GM12878 (cell line): ENCODE data around the gene PQBP1.

Experiments
- CBX5 ChIP-seq: sonication (generic); IDR thresholded peaks from 2 replicates; pipeline ENCODE4 v1.6.1; 2016; ENCODE audit warnings: low read depth, moderate library complexity, mild to moderate bottlenecking, inconsistent platforms
- CTCF ChIP-seq, 3 experiments: IDR thresholded peaks in 2 of 3; conservative IDR thresholded peaks in 1 of 3; 2 replicates each; pipeline ENCODE4 v1.5.1; 2011; ENCODE audit warnings: low read depth in 3 of 3, low read length in 3 of 3, mild to moderate bottlenecking in 3 of 3, control low read depth in 2 of 3, moderate library complexity in 2 of 3, inconsistent platforms in 1 of 3, mixed read lengths in 1 of 3; ENCODE audit not compliant: control insufficient read depth in 2 of 3, insufficient read depth in 1 of 3; ENCODE audit errors: extremely low read depth in 1 of 3
- EZH2 ChIP-seq: IDR thresholded peaks from 2 replicates; pipeline ENCODE4 v1.6.1; 2012; ENCODE audit warnings: low read depth, mild to moderate bottlenecking, control low read depth, inconsistent platforms, low read length, borderline replicate concordance; ENCODE audit not compliant: control insufficient read depth
- HDGF ChIP-seq: fragments of 450-650 bp; IDR thresholded peaks from 2 replicates; pipeline ENCODE4 v1.6.1; 2016; ENCODE audit warnings: antibody characterized with exemption
- NR2C2 ChIP-seq: IDR thresholded peaks from 2 replicates; pipeline ENCODE4 v1.6.1; 2011; ENCODE audit warnings: borderline replicate concordance, low read depth; ENCODE audit not compliant: control insufficient read depth, insufficient read length
- POLR2A ChIP-seq: IDR thresholded peaks from 2 replicates; pipeline ENCODE4 v1.6.1; 2011; ENCODE audit warnings: low read depth, mild to moderate bottlenecking, low read length
- POLR2AphosphoS5 ChIP-seq: IDR thresholded peaks from 2 replicates; pipeline ENCODE4 v1.6.1; 2011; ENCODE audit warnings: mild to moderate bottlenecking, low read length, inconsistent platforms
- RCOR1 ChIP-seq: conservative IDR thresholded peaks from 2 replicates; pipeline ENCODE4 v1.6.1; 2012; ENCODE audit warnings: low read depth, low read length, improper control_type of control experiment
- TF ChIP-seq, protein P1 (sequence below): IDR thresholded peaks from 2 replicates; pipeline ENCODE4 v1.6.1; 2012; ENCODE audit warnings: mild to moderate bottlenecking, low read depth, low read length

DNA sequence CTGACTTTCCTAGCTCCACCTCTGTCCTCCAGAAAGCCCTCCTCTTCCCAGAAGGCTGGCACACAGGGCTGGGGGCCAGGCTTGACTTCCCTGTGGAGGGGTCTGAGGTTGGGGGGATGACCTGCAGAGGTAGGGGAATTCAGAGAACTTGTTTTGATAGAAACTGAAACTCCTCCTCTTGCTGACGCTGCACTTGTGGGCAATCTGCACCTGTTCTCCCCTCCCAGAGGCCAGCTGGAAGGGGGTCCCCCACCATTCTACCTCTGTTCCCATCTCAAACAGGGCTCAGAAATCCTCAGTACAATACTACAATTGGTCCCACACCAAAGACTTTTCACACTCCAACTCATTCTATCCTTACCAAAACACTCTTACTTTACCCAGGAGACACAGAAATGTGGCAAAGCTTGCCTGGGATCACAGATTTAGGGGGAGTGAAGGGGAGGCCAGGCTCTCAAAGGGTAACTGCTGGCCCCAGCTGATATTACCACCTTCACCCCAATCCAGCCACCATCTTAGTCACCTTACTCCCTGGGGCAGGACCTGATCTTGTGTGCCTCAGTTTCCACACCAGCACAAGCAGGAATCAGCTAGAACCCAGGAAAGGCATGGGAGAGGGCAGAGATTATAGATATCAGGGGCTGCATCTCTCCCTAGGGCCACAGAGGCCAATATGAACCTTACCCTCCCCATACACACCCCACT lies 41.1 kb downstream of the PQBP1 start:
- no peak for TF ChIP-seq RCOR1
- no peak for TF ChIP-seq POLR2AphosphoS5
- no peak for TF ChIP-seq CTCF (IDR thresholded peaks at IDR 0.05 in 2 of 3, conservative IDR thresholded peaks at IDR 0.05 in 1 of 3; ENCODE audit: control insufficient read depth in 2 of 3, extremely low read depth in 1 of 3, insufficient read depth in 1 of 3, low read depth in 3 of 3, low read length in 3 of 3)
- TF ChIP-seq, protein P1, sequence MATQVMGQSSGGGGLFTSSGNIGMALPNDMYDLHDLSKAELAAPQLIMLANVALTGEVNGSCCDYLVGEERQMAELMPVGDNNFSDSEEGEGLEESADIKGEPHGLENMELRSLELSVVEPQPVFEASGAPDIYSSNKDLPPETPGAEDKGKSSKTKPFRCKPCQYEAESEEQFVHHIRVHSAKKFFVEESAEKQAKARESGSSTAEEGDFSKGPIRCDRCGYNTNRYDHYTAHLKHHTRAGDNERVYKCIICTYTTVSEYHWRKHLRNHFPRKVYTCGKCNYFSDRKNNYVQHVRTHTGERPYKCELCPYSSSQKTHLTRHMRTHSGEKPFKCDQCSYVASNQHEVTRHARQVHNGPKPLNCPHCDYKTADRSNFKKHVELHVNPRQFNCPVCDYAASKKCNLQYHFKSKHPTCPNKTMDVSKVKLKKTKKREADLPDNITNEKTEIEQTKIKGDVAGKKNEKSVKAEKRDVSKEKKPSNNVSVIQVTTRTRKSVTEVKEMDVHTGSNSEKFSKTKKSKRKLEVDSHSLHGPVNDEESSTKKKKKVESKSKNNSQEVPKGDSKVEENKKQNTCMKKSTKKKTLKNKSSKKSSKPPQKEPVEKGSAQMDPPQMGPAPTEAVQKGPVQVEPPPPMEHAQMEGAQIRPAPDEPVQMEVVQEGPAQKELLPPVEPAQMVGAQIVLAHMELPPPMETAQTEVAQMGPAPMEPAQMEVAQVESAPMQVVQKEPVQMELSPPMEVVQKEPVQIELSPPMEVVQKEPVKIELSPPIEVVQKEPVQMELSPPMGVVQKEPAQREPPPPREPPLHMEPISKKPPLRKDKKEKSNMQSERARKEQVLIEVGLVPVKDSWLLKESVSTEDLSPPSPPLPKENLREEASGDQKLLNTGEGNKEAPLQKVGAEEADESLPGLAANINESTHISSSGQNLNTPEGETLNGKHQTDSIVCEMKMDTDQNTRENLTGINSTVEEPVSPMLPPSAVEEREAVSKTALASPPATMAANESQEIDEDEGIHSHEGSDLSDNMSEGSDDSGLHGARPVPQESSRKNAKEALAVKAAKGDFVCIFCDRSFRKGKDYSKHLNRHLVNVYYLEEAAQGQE, result no peak
- no peak for TF ChIP-seq HDGF
- no peak for TF ChIP-seq CBX5
- no peak; the same call in 1 of the 2 replicates for TF ChIP-seq POLR2A
- no peak for TF ChIP-seq NR2C2
- TF ChIP-seq EZH2, result no peak
